Uterus (tissue), 4 donors: ENCODE data around the gene RAB4B. TPM values are rescaled to one million over a fixed set of nuclear protein-coding genes. Genes with fewer than 3 reads are reported as not detected.

Experiments used
- DNase-seq, 2 donors: peaks; one replicate each; pipeline ENCODE4 v3.0.0-alpha.2; 2019 to 2020
- H3K27ac ChIP-seq, 2 donors: fragments of 200-600 bp; sonication (generic); 1 replicate in 1 of 2; 2 replicates in 1 of 2; pipeline ENCODE4 v1.5.1; 2016 to 2018
- H3K27me3 ChIP-seq, 2 donors: fragments of 200-600 bp; sonication (generic); one replicate each; pipeline ENCODE4 v1.5.1; 2018 to 2019; ENCODE audit warnings: control low read depth in 1 of 2
- H3K36me3 ChIP-seq, 2 donors: fragments of 200-600 bp; sonication (generic); one replicate each; pipeline ENCODE4 v1.5.1; 2019; ENCODE audit warnings: control low read depth in 1 of 2
- H3K4me1 ChIP-seq, 2 donors: fragments of 200-600 bp; sonication (generic); one replicate each; pipeline ENCODE4 v1.5.1; 2018 to 2019; ENCODE audit warnings: control low read depth in 1 of 2
- H3K4me3 ChIP-seq, 2 donors: fragments of 200-600 bp; sonication (generic); 1 replicate in 1 of 2; 2 replicates in 1 of 2; pipeline ENCODE4 v1.5.1; 2018 to 2019; ENCODE audit warnings: mild to moderate bottlenecking in 1 of 2
- H3K9me3 ChIP-seq, 2 donors: fragments of 200-600 bp; sonication (generic); one replicate each; pipeline ENCODE4 v1.5.1; 2019; ENCODE audit warnings: control low read depth in 1 of 2
- POLR2A ChIP-seq, 2 donors: fragments of 450-650 bp; IDR thresholded peaks; one replicate each; pipeline ENCODE4 v1.6.1; 2016; ENCODE audit warnings: antibody characterized with exemption in 2 of 2, mild to moderate bottlenecking in 1 of 2, moderate library complexity in 1 of 2
- intact Hi-C: fragments of 100-400 bp; cut with DNase I; formaldehyde crosslinking; loops from one replicate; pipeline ENCODE4 v1.15.1; 2023; ENCODE audit warnings: low total_unique reads
- total RNA-seq, 4 donors: library from RNA; depleted of rRNA in 3 of 4; stranded (reverse); fragments of >200 nt in 3 of 4; gene quantifications; one replicate each; pipeline versions ENCODE4 v1.1.0 to v1.2.4, GENCODE V29; 2014 to 2023
- TF ChIP-seq, protein P1 (sequence below), 4 experiments: fragments of 200-600 bp in 2 of 4; fragments of 450-650 bp in 2 of 4; sonication (generic) in 2 of 4; IDR thresholded peaks; one replicate each; pipeline ENCODE4 v1.5.1; 2016 to 2019; ENCODE audit warnings: antibody characterized with exemption in 4 of 4, mild to moderate bottlenecking in 2 of 4, moderate library complexity in 1 of 4
- donor health status: DM: yes; HTN: yes; CAD: no.

Gene RAB4B
- total RNA-seq, 4 donors from 2014 or later: 7.4 to 26.3 (median 18.1) TPM

- H3K27ac ChIP-seq: peak overlapping the region; percentile 94 to 97
- H3K9me3 ChIP-seq: no peaks in the 10 kb centered on the region
- H3K4me1 ChIP-seq: peaks cover 5 to 38% of the 10 kb centered on the region in 2 donors
- no peaks in the 10 kb centered on the region for H3K27me3 ChIP-seq
- intact Hi-C loops: no loop called here
- no peaks in the 10 kb centered on the region for H3K36me3 ChIP-seq
- DNase-seq: peak in 1 of 2 donors; percentile 64
- H3K4me3 ChIP-seq: peak overlapping the region; percentile 82 to 95
- TF ChIP-seq POLR2A (IDR thresholded peaks at IDR 0.05): peak in 1 of 2 donors; percentile 6
- TF ChIP-seq, protein P1, sequence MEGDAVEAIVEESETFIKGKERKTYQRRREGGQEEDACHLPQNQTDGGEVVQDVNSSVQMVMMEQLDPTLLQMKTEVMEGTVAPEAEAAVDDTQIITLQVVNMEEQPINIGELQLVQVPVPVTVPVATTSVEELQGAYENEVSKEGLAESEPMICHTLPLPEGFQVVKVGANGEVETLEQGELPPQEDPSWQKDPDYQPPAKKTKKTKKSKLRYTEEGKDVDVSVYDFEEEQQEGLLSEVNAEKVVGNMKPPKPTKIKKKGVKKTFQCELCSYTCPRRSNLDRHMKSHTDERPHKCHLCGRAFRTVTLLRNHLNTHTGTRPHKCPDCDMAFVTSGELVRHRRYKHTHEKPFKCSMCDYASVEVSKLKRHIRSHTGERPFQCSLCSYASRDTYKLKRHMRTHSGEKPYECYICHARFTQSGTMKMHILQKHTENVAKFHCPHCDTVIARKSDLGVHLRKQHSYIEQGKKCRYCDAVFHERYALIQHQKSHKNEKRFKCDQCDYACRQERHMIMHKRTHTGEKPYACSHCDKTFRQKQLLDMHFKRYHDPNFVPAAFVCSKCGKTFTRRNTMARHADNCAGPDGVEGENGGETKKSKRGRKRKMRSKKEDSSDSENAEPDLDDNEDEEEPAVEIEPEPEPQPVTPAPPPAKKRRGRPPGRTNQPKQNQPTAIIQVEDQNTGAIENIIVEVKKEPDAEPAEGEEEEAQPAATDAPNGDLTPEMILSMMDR (IDR thresholded peaks at IDR 0.05): no peak
Observed at GRCh38 chr19:40799558-40800338, 21.7 kb downstream of the RAB4B start.

- intact Hi-C loops: no loop called here
- no peak for TF ChIP-seq POLR2A (IDR thresholded peaks at IDR 0.05)
- TF ChIP-seq, protein P1 (IDR thresholded peaks at IDR 0.05): no peak
- H3K9me3 ChIP-seq: no peaks in the 10 kb centered on the region
- no peak for DNase-seq
- H3K27ac ChIP-seq: peak overlapping the region; percentile 94 to 97
- no peaks in the 10 kb centered on the region for H3K36me3 ChIP-seq
- no peaks in the 10 kb centered on the region for H3K27me3 ChIP-seq
- peak overlapping the region; percentile 82 to 95 for H3K4me3 ChIP-seq
- H3K4me1 ChIP-seq: peaks cover 5 to 38% of the 10 kb centered on the region in 2 donors
Observed at GRCh38 chr19:40800339-40800996, 22.4 kb downstream of the RAB4B start.

DNA sequence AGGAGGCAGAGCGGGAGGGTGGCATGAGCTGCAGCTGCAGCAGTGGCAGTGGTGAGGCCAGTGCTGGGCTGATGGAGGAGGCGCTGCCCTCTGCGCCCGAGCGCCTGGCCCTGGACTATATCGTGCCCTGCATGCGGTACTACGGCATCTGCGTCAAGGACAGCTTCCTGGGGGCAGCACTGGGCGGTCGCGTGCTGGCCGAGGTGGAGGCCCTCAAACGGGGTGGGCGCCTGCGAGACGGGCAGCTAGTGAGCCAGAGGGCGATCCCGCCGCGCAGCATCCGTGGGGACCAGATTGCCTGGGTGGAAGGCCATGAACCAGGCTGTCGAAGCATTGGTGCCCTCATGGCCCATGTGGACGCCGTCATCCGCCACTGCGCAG, 22.9 kb downstream of the RAB4B start:
- intact Hi-C loops: no loop called here
- no peaks in the 10 kb centered on the region for H3K27me3 ChIP-seq
- peak overlapping the region; percentile 94 to 97 for H3K27ac ChIP-seq
- H3K9me3 ChIP-seq: no peaks in the 10 kb centered on the region
- H3K4me1 ChIP-seq: peaks cover 5 to 38% of the 10 kb centered on the region in 2 donors
- DNase-seq: no peak
- peak overlapping the region in 1 of 2 donors; percentile 82 for H3K4me3 ChIP-seq
- H3K36me3 ChIP-seq: no peaks in the 10 kb centered on the region
- TF ChIP-seq, protein P1 (IDR thresholded peaks at IDR 0.05): no peak
- TF ChIP-seq POLR2A (IDR thresholded peaks at IDR 0.05): no peak

- Histone ChIP-seq H3K27me3 (no peaks in the 10 kb centered on the region), H3K36me3 (no peaks in the 10 kb centered on the region), H3K9me3 (no peaks in the 10 kb centered on the region), H3K27ac (peak overlapping the region; percentile 94 to 97), H3K4me1 (peaks cover 8 to 42% of the 10 kb centered on the region in 2 donors), H3K4me3 (peak overlapping the region in 1 of 2 donors; percentile 82)
- TF ChIP-seq, protein P1 (IDR thresholded peaks at IDR 0.05): no peak
- TF ChIP-seq POLR2A (IDR thresholded peaks at IDR 0.05): no peak
- intact Hi-C loops: no loop called here
- no peak for DNase-seq
Observed at GRCh38 chr19:40801426-40802299, 23.6 kb downstream of the RAB4B start.
